ENCODE measurements around the gene SPIB.

SPIB gene

GRCh38 chr19:50427318-50427925, 8.7 kb downstream of the SPIB start:
- Histone ChIP-seq H3K27ac (ENCODE audit: low read depth, low read length) (no peak overlapping the region), H3K4me3 (ENCODE audit: low read depth in 1 of 5, low read length in 5 of 5) (peak overlapping the region in 3 of 5 donors; percentile 39 to 57 (median 47)), H3K27me3 (ENCODE audit: control insufficient read depth in 5 of 5, insufficient read depth in 4 of 5, low read length in 5 of 5) (peaks cover 3 to 24% (median 10%) of the 10 kb centered on the region in 5 donors), H3K36me3 (ENCODE audit: control insufficient read depth in 5 of 5, insufficient read depth in 5 of 5, low read length in 5 of 5) (no peaks in the 10 kb centered on the region), H3K4me1 (ENCODE audit: control insufficient read depth in 5 of 5, insufficient read depth in 5 of 5, low read length in 5 of 5) (peaks cover 2 to 28% (median 20%) of the 10 kb centered on the region in 5 donors), H3K9me3 (ENCODE audit: control insufficient read depth in 5 of 5, low read length in 5 of 5) (no peaks in the 10 kb centered on the region), H3K9ac (ENCODE audit: low read length in 5 of 5) (no peak overlapping the region)

- Histone ChIP-seq H3K9me3 (ENCODE audit: control insufficient read depth in 5 of 5, low read length in 5 of 5) (no peaks in the 10 kb centered on the region), H3K36me3 (ENCODE audit: control insufficient read depth in 5 of 5, insufficient read depth in 5 of 5, low read length in 5 of 5) (no peaks in the 10 kb centered on the region), H3K9ac (ENCODE audit: low read length in 5 of 5) (peak overlapping the region in 2 of 5 donors; percentile 41 to 52), H3K27ac (ENCODE audit: low read depth, low read length) (no peak overlapping the region), H3K4me1 (ENCODE audit: control insufficient read depth in 5 of 5, insufficient read depth in 5 of 5, low read length in 5 of 5) (peaks cover 2 to 29% (median 20%) of the 10 kb centered on the region in 5 donors), H3K4me3 (ENCODE audit: low read depth in 1 of 5, low read length in 5 of 5) (peak overlapping the region in 4 of 5 donors; percentile 36 to 57 (median 43)), H3K27me3 (ENCODE audit: control insufficient read depth in 5 of 5, insufficient read depth in 4 of 5, low read length in 5 of 5) (peaks cover 7 to 29% (median 12%) of the 10 kb centered on the region in 5 donors)
Observed at GRCh38 chr19:50427997-50428425, 9.3 kb downstream of the SPIB start.

- H3K27me3 ChIP-seq (ENCODE audit: control insufficient read depth in 5 of 5, insufficient read depth in 4 of 5, low read length in 5 of 5) = peaks cover 11 to 32% (median 15%) of the 10 kb centered on the region in 5 donors
Observed at GRCh38 chr19:50428772-50429463, 10.2 kb downstream of the SPIB start.

GRCh38 chr19:50430888-50431342, 12.2 kb downstream of the SPIB start:
- Histone ChIP-seq H3K27me3 (ENCODE audit: control insufficient read depth in 5 of 5, insufficient read depth in 4 of 5, low read length in 5 of 5) (peaks cover 15 to 39% (median 22%) of the 10 kb centered on the region in 5 donors), H3K9me3 (ENCODE audit: control insufficient read depth in 5 of 5, low read length in 5 of 5) (no peaks in the 10 kb centered on the region), H3K4me3 (ENCODE audit: low read depth in 1 of 5, low read length in 5 of 5) (peak overlapping the region; percentile 63 to 79 (median 70)), H3K9ac (ENCODE audit: low read length in 5 of 5) (peak overlapping the region in 3 of 5 donors; percentile 44 to 78 (median 75)), H3K4me1 (ENCODE audit: control insufficient read depth in 5 of 5, insufficient read depth in 5 of 5, low read length in 5 of 5) (peaks cover 2 to 29% (median 20%) of the 10 kb centered on the region in 5 donors), H3K27ac (ENCODE audit: low read depth, low read length) (no peak overlapping the region), H3K36me3 (ENCODE audit: control insufficient read depth in 5 of 5, insufficient read depth in 5 of 5, low read length in 5 of 5) (no peaks in the 10 kb centered on the region)

More at GRCh38 chr19:50428772-50429463, 10.2 kb downstream of the SPIB start:
- Histone ChIP-seq H3K4me3 (ENCODE audit: low read depth in 1 of 5, low read length in 5 of 5) (no peak overlapping the region), H3K4me1 (ENCODE audit: control insufficient read depth in 5 of 5, insufficient read depth in 5 of 5, low read length in 5 of 5) (peaks cover 2 to 29% (median 20%) of the 10 kb centered on the region in 5 donors), H3K9ac (ENCODE audit: low read length in 5 of 5) (peak overlapping the region in 1 of 5 donors; percentile 52), H3K9me3 (ENCODE audit: control insufficient read depth in 5 of 5, low read length in 5 of 5) (no peaks in the 10 kb centered on the region), H3K27ac (ENCODE audit: low read depth, low read length) (no peak overlapping the region), H3K36me3 (ENCODE audit: control insufficient read depth in 5 of 5, insufficient read depth in 5 of 5, low read length in 5 of 5) (no peaks in the 10 kb centered on the region)

- H3K27me3 ChIP-seq (ENCODE audit: control insufficient read depth in 5 of 5, insufficient read depth in 4 of 5, low read length in 5 of 5) = peaks cover 15 to 42% (median 22%) of the 10 kb centered on the region in 5 donors
- no peaks in the 10 kb centered on the region for H3K9me3 ChIP-seq (ENCODE audit: control insufficient read depth in 5 of 5, low read length in 5 of 5)
- peak overlapping the region; percentile 63 to 79 (median 70) for H3K4me3 ChIP-seq (ENCODE audit: low read depth in 1 of 5, low read length in 5 of 5)
- peaks cover 2 to 29% (median 20%) of the 10 kb centered on the region in 5 donors for H3K4me1 ChIP-seq (ENCODE audit: control insufficient read depth in 5 of 5, insufficient read depth in 5 of 5, low read length in 5 of 5)
- no peak overlapping the region for H3K27ac ChIP-seq (ENCODE audit: low read depth, low read length)
- H3K36me3 ChIP-seq (ENCODE audit: control insufficient read depth in 5 of 5, insufficient read depth in 5 of 5, low read length in 5 of 5) = no peaks in the 10 kb centered on the region
- H3K9ac ChIP-seq (ENCODE audit: low read length in 5 of 5) = peak overlapping the region in 3 of 5 donors; percentile 44 to 78 (median 75)
Observed at GRCh38 chr19:50431343-50432220, 12.8 kb downstream of the SPIB start.

GRCh38 chr19:50432221-50433028, 13.7 kb downstream of the SPIB start, which contains the start of gene MYBPC2:
Gene MYBPC2, plus strand, starts transcription at chr19:50432892. Its CDS starts 62 bp downstream, at chr19:50432954.
- Histone ChIP-seq H3K27me3 (ENCODE audit: control insufficient read depth in 5 of 5, insufficient read depth in 4 of 5, low read length in 5 of 5) (peaks cover 15 to 42% (median 22%) of the 10 kb centered on the region in 5 donors), H3K9ac (ENCODE audit: low read length in 5 of 5) (peak within 1 kb of the TSS in 3 of 5 donors; percentile 66 to 78 (median 75)), H3K4me3 (ENCODE audit: low read depth in 1 of 5, low read length in 5 of 5) (peak within 1 kb of the TSS; percentile 57 to 73 (median 65)), H3K9me3 (ENCODE audit: control insufficient read depth in 5 of 5, low read length in 5 of 5) (no peaks in the 10 kb centered on the region), H3K36me3 (ENCODE audit: control insufficient read depth in 5 of 5, insufficient read depth in 5 of 5, low read length in 5 of 5) (no peaks in the 10 kb centered on the region), H3K27ac (ENCODE audit: low read depth, low read length) (no peak within 1 kb of the TSS), H3K4me1 (ENCODE audit: control insufficient read depth in 5 of 5, insufficient read depth in 5 of 5, low read length in 5 of 5) (peaks cover 2 to 29% (median 20%) of the 10 kb centered on the region in 5 donors)

- H3K9me3 ChIP-seq (ENCODE audit: control insufficient read depth in 5 of 5, low read length in 5 of 5) = no peaks in the 10 kb centered on the region
- H3K4me1 ChIP-seq (ENCODE audit: control insufficient read depth in 5 of 5, insufficient read depth in 5 of 5, low read length in 5 of 5) = peaks cover 2 to 19% (median 12%) of the 10 kb centered on the region in 5 donors
- H3K4me3 ChIP-seq (ENCODE audit: low read depth in 1 of 5, low read length in 5 of 5) = no peak overlapping the region
- peaks cover 11 to 38% (median 22%) of the 10 kb centered on the region in 5 donors for H3K27me3 ChIP-seq (ENCODE audit: control insufficient read depth in 5 of 5, insufficient read depth in 4 of 5, low read length in 5 of 5)
- no peak overlapping the region for H3K9ac ChIP-seq (ENCODE audit: low read length in 5 of 5)
- H3K27ac ChIP-seq (ENCODE audit: low read depth, low read length) = no peak overlapping the region
- no peaks in the 10 kb centered on the region for H3K36me3 ChIP-seq (ENCODE audit: control insufficient read depth in 5 of 5, insufficient read depth in 5 of 5, low read length in 5 of 5)
Observed at GRCh38 chr19:50433201-50434180, 14.8 kb downstream of the SPIB start.

GRCh38 chr19:50434525-50434924, 15.8 kb downstream of the SPIB start:
- H3K4me3 ChIP-seq (ENCODE audit: low read depth in 1 of 5, low read length in 5 of 5) = no peak overlapping the region
- no peak overlapping the region for H3K9ac ChIP-seq (ENCODE audit: low read length in 5 of 5)
- H3K4me1 ChIP-seq (ENCODE audit: control insufficient read depth in 5 of 5, insufficient read depth in 5 of 5, low read length in 5 of 5) = peaks cover 2 to 16% (median 12%) of the 10 kb centered on the region in 5 donors
- H3K36me3 ChIP-seq (ENCODE audit: control insufficient read depth in 5 of 5, insufficient read depth in 5 of 5, low read length in 5 of 5) = no peaks in the 10 kb centered on the region
- H3K9me3 ChIP-seq (ENCODE audit: control insufficient read depth in 5 of 5, low read length in 5 of 5) = no peaks in the 10 kb centered on the region
- peaks cover 8 to 33% (median 22%) of the 10 kb centered on the region in 5 donors for H3K27me3 ChIP-seq (ENCODE audit: control insufficient read depth in 5 of 5, insufficient read depth in 4 of 5, low read length in 5 of 5)
- no peak overlapping the region for H3K27ac ChIP-seq (ENCODE audit: low read depth, low read length)
